Tibial nerve (tissue), 4 donors: ENCODE data around the gene ZNF681. TPM values are rescaled to one million over a fixed set of nuclear protein-coding genes. Genes with fewer than 3 reads are reported as not detected.

ENCODE experiments used
- DNase-seq, 2 donors: peaks; one replicate each; pipeline ENCODE4 v3.0.0-alpha.2; 2019; ENCODE audit warnings: low spot score in 2 of 2
- H3K27ac ChIP-seq, 4 donors: fragments of 200-600 bp; sonication (generic) in 3 of 4; one replicate each; pipeline ENCODE4 v1.5.1; 2017 to 2019; ENCODE audit warnings: mild to moderate bottlenecking in 1 of 4
- H3K27me3 ChIP-seq, 2 donors: fragments of 200-600 bp; sonication (generic) in 1 of 2; one replicate each; pipeline versions ENCODE4 v1.5.1 to v1.6.0; 2017 to 2019
- H3K36me3 ChIP-seq, 3 donors: fragments of 200-600 bp; sonication (generic); one replicate each; pipeline ENCODE4 v1.5.1; 2018 to 2019
- H3K4me1 ChIP-seq, 4 donors: fragments of 200-600 bp; sonication (generic) in 3 of 4; one replicate each; pipeline ENCODE4 v1.5.1; 2017 to 2019
- H3K4me3 ChIP-seq, 4 donors: fragments of 200-600 bp; sonication (generic) in 3 of 4; one replicate each; pipeline ENCODE4 v1.5.1; 2017 to 2019; ENCODE audit warnings: mild to moderate bottlenecking in 1 of 4, moderate library complexity in 1 of 4
- H3K9me3 ChIP-seq, 4 donors: fragments of 200-600 bp; sonication (generic) in 3 of 4; one replicate each; pipeline ENCODE4 v1.5.1; 2017 to 2019
- EP300 ChIP-seq, 2 donors: sonication (generic); formaldehyde crosslinking; IDR thresholded peaks; one replicate each; pipeline ENCODE4 v1.6.1; 2017; ENCODE audit warnings: antibody characterized with exemption in 2 of 2, mild to moderate bottlenecking in 1 of 2
- POLR2A ChIP-seq, 2 donors: fragments of 450-650 bp; IDR thresholded peaks; one replicate each; pipeline ENCODE4 v1.6.1; 2017; ENCODE audit warnings: antibody characterized with exemption in 2 of 2, mild to moderate bottlenecking in 2 of 2, moderate library complexity in 2 of 2
- WGBS, 2 donors: methylation state at CpG; one replicate each; pipeline ENCODE4 v1.1.5; 2018; 5-methylcytosine and 5-hydroxymethylcytosine counted together
- total RNA-seq, 4 donors: library from RNA; depleted of rRNA; stranded (reverse); fragments of >200 nt; gene quantifications; one replicate each; pipeline ENCODE4 v1.1.0, GENCODE V29; 2016
- TF ChIP-seq, protein P1 (sequence below), 5 experiments: fragments of 200-600 bp in 3 of 5; fragments of 450-650 bp in 2 of 5; sonication (generic) in 3 of 5; IDR thresholded peaks; one replicate each; pipeline ENCODE4 v1.5.1; 2016 to 2019; ENCODE audit warnings: antibody characterized with exemption in 5 of 5, mild to moderate bottlenecking in 3 of 5, moderate library complexity in 2 of 5

ZNF681 gene
- total RNA-seq, 4 donors from 2014 or later = 0.30 to 4.6 (median 0.51) TPM

DNA sequence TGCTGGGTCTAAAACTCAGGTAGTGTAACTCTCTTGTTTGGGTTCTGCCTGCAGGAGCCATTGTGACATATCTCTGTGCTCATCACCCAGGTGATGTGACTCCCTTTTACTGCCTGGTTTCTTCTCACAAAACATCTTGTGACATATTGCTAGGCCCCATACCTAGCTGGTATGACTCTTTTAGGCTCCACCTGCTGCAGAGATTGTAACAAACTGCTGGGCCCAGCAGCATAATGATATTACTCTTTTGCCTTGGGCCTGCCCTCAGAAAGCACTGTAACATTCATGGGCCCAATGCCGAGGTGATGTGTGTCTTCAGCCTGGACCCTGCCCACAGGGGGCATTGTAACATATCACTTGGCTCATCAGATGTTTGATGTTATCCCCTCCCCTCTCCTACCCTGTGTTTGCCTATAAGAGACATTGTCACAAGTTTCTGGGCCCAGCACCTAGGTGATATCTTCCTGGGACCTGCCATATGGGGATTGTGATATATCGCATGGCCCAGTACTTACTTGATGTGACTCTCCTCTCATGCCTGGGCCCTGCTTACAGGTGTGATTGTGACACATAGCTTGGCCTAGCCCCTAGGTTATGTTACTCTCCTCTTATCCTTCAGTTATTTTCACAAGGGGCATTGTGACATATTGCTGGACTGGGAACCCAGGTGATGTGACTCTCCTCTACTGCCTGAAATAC, 18.0 kb upstream of the ZNF681 start:
- no peak overlapping the region for H3K4me3 ChIP-seq
- H3K9me3 ChIP-seq = peaks cover 0 to 11% (median 0%) of the 10 kb centered on the region in 4 donors
- H3K27me3 ChIP-seq = no peaks in the 10 kb centered on the region
- WGBS, 2 donors = 85 to 97% methylated on average over 2 of the region's 2 CpGs
- H3K36me3 ChIP-seq = peaks cover 0 to 5% (median 0%) of the 10 kb centered on the region in 3 donors
- H3K27ac ChIP-seq = no peak overlapping the region
- TF ChIP-seq, protein P1, sequence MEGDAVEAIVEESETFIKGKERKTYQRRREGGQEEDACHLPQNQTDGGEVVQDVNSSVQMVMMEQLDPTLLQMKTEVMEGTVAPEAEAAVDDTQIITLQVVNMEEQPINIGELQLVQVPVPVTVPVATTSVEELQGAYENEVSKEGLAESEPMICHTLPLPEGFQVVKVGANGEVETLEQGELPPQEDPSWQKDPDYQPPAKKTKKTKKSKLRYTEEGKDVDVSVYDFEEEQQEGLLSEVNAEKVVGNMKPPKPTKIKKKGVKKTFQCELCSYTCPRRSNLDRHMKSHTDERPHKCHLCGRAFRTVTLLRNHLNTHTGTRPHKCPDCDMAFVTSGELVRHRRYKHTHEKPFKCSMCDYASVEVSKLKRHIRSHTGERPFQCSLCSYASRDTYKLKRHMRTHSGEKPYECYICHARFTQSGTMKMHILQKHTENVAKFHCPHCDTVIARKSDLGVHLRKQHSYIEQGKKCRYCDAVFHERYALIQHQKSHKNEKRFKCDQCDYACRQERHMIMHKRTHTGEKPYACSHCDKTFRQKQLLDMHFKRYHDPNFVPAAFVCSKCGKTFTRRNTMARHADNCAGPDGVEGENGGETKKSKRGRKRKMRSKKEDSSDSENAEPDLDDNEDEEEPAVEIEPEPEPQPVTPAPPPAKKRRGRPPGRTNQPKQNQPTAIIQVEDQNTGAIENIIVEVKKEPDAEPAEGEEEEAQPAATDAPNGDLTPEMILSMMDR (IDR thresholded peaks at IDR 0.05) = no peak
- TF ChIP-seq EP300 (IDR thresholded peaks at IDR 0.05) (no peak), POLR2A (IDR thresholded peaks at IDR 0.05) (no peak)
- no peak for DNase-seq
- no peaks in the 10 kb centered on the region for H3K4me1 ChIP-seq

DNA sequence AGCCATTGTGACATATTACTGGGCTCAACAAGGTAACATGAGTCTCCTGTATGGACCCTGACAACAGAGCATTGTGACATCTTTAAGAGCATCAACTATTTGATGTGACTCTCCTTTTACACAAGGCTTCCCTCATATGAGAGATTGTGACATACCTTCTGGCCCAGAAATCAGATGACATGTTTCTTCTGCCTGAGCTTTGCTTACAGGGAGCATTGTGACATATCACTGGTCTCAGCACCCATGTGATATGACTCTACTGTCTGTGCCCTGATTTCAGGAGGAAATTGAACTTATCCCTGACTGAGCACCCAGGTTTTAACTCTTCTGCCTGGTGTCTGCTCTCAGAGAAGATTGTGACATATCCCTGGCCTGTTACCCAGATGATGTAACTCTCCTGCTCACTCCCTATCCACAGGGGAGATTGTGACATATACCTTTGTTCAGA, 15.9 kb upstream of the ZNF681 start:
- Histone ChIP-seq H3K4me3 (no peak overlapping the region), H3K27ac (no peak overlapping the region), H3K27me3 (no peaks in the 10 kb centered on the region), H3K4me1 (no peaks in the 10 kb centered on the region), H3K9me3 (peaks cover 0 to 10% (median 0%) of the 10 kb centered on the region in 4 donors), H3K36me3 (peaks cover 0 to 5% (median 0%) of the 10 kb centered on the region in 3 donors)
- DNase-seq = no peak
- no peak for TF ChIP-seq POLR2A (IDR thresholded peaks at IDR 0.05)
- no peak for TF ChIP-seq EP300 (IDR thresholded peaks at IDR 0.05)
- TF ChIP-seq, protein P1 (IDR thresholded peaks at IDR 0.05) = no peak

DNA sequence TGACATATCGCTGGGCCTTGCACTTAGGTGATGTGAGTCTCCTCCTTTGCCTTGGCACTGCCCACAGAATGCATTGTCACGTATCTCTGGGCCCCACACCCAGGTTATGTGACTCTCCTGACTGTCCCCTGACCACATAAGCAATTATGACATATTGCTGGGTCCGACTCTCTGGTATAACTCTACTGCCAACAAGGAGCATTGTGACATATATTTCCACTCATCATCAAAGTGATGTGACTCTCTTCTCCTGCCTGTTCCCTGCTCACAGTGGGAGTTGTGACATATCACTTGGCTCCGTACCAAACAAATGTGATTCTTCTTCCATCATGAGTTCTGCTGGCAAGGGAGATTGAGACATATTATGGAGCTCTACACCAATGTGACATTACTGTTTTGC, 15.4 kb upstream of the ZNF681 start:
- Histone ChIP-seq H3K9me3 (peaks cover 0 to 6% (median 0%) of the 10 kb centered on the region in 4 donors), H3K27me3 (no peaks in the 10 kb centered on the region), H3K27ac (no peak overlapping the region), H3K4me1 (no peaks in the 10 kb centered on the region), H3K4me3 (no peak overlapping the region), H3K36me3 (peaks cover 0 to 5% (median 0%) of the 10 kb centered on the region in 3 donors)
- DNase-seq = no peak
- TF ChIP-seq, protein P1 (IDR thresholded peaks at IDR 0.05) = no peak
- no peak for TF ChIP-seq EP300 (IDR thresholded peaks at IDR 0.05)
- TF ChIP-seq POLR2A (IDR thresholded peaks at IDR 0.05) = no peak
- WGBS, 2 donors = 62 to 69% methylated on average over 4 of the region's 4 CpGs

DNA sequence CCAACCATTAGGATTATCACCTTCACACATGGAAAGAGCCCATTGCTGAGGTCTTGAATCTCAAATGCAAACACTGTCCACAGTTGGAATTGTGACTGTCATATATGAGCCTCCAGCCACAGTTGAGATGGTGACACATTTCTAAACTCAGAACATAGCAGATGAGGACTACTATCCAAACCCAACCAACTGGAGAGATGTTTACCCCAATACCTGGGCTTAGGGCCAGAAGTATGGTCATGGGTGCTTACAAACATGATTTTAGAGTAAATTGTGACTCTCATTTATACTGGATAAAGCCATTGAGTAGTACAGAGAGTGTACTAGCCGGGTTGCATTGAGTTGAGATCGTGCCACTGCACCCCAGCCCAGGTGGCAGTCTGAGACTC, 14.0 kb upstream of the ZNF681 start:
- H3K9me3 ChIP-seq = no peaks in the 10 kb centered on the region
- H3K27me3 ChIP-seq = no peaks in the 10 kb centered on the region
- WGBS, 2 donors = 87 to 95% methylated on average over 2 of the region's 2 CpGs
- TF ChIP-seq EP300 (IDR thresholded peaks at IDR 0.05) = no peak
- no peak for TF ChIP-seq POLR2A (IDR thresholded peaks at IDR 0.05)
- TF ChIP-seq, protein P1 (IDR thresholded peaks at IDR 0.05) = no peak
- H3K36me3 ChIP-seq = no peaks in the 10 kb centered on the region
- no peak for DNase-seq
- no peak overlapping the region for H3K27ac ChIP-seq
- H3K4me3 ChIP-seq = no peak overlapping the region
- no peaks in the 10 kb centered on the region for H3K4me1 ChIP-seq

DNA sequence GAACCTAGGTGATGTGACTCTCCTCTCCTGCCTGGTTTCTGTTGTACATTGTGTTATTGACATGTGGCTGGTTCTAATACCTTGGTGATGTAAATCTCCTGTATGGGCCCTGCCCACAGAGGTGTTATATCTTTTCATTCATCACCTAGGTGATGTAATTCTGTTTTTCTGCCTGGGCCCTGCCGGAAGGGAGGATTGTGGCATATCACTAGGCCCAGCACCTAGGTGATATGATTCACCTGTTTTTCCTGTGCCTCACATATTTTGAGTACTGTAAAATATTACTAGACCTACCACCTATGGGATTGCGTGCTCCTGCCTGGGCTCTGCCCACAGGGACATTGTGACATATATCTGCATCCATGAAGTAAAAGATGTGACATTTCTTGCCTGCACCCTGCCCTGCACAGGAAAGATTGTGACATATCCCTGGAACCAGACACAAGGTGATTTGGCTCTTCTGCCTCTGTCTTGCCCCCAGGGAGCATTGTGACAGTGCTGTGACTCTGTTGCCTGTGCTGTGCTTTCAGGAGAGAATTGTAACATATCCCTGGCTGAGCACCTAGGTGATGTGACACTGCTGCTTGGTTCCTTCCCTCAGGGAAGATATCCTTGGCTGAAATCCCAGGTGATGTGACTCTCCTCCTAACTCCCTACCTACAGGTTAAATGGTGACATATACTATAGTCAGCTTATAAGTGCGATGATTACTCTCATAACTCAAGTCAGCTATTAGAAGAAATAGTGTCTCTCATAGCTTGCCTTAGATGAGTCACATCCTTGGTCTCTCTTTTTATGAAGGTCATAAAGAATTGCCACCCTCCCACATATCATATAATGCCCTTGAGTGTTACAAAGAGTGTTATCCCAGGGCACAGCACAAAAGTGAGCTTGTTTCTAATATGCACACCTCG, 13.3 kb upstream of the ZNF681 start:
- no peaks in the 10 kb centered on the region for H3K4me1 ChIP-seq
- no peak overlapping the region for H3K4me3 ChIP-seq
- DNase-seq = no peak
- H3K27me3 ChIP-seq = no peaks in the 10 kb centered on the region
- TF ChIP-seq EP300 (IDR thresholded peaks at IDR 0.05) (no peak), POLR2A (IDR thresholded peaks at IDR 0.05) (no peak)
- TF ChIP-seq, protein P1 (IDR thresholded peaks at IDR 0.05) = no peak
- WGBS, 2 donors = 91 to 96% methylated on average over 4 of the region's 4 CpGs
- H3K27ac ChIP-seq = no peak overlapping the region
- H3K36me3 ChIP-seq = no peaks in the 10 kb centered on the region
- H3K9me3 ChIP-seq = no peaks in the 10 kb centered on the region
